ENCODE measurements around the gene RCOR1. TPM values are rescaled to one million over a fixed set of nuclear protein-coding genes. Genes with fewer than 3 reads are reported as not detected.

The RCOR1 gene
- total RNA-seq: 10 to 100 TPM in 2 of 4 donors, 1 to 10 TPM in 2; 3.3 to 40.0 (median 19.7) TPM

GRCh38 chr14:102591944-102592762, at the start of gene RCOR1:
RCOR1 (plus strand) TSS chr14:102592649; CDS start chr14:102592887, 238 bp downstream.
- H3K4me3 ChIP-seq: peak within 1 kb of the TSS; percentile 96 to 97
- DNase-seq: peak; percentile 97 to 98
- peak in 1 of 4 experiments; percentile 5 for TF ChIP-seq CTCF (IDR thresholded peaks at IDR 0.05)
- peak; percentile 78 to 80 for TF ChIP-seq POLR2A (IDR thresholded peaks at IDR 0.05)
- intact Hi-C loops (cut with DNase I; ENCODE audit: low total_unique reads): no loop called here
- peak within 1 kb of the TSS; percentile 98 for H3K27ac ChIP-seq
- H3K4me1 ChIP-seq: no peaks in the 10 kb centered on the region
- no peaks in the 10 kb centered on the region for H3K27me3 ChIP-seq
- H3K36me3 ChIP-seq: no peaks in the 10 kb centered on the region
- no peaks in the 10 kb centered on the region for H3K9me3 ChIP-seq

GRCh38 chr14:102544046-102544746, 48.3 kb upstream of the RCOR1 start:
- TF ChIP-seq POLR2A (IDR thresholded peaks at IDR 0.05) (no peak), CTCF (IDR thresholded peaks at IDR 0.05) (no peak)
- Histone ChIP-seq H3K4me1 (peaks cover 0 to 6% of the 10 kb centered on the region in 2 donors), H3K4me3 (no peak overlapping the region), H3K9me3 (no peaks in the 10 kb centered on the region), H3K27me3 (peaks cover 0 to 6% of the 10 kb centered on the region in 2 donors), H3K27ac (no peak overlapping the region), H3K36me3 (no peaks in the 10 kb centered on the region)
- DNase-seq: no peak
- intact Hi-C loops (cut with DNase I; ENCODE audit: low total_unique reads): no loop called here

- intact Hi-C loops (cut with DNase I; ENCODE audit: low total_unique reads): no loop called here
- Histone ChIP-seq H3K27me3 (peaks cover 0 to 6% of the 10 kb centered on the region in 2 donors), H3K4me1 (peaks cover 0 to 6% of the 10 kb centered on the region in 2 donors), H3K9me3 (no peaks in the 10 kb centered on the region), H3K4me3 (no peak overlapping the region), H3K27ac (no peak overlapping the region), H3K36me3 (no peaks in the 10 kb centered on the region)
- TF ChIP-seq POLR2A (IDR thresholded peaks at IDR 0.05): no peak
- TF ChIP-seq CTCF (IDR thresholded peaks at IDR 0.05): no peak
- no peak for DNase-seq
Measured at GRCh38 chr14:102544747-102545460, 47.5 kb upstream of the RCOR1 start.

- no peaks in the 10 kb centered on the region for H3K36me3 ChIP-seq
- H3K4me3 ChIP-seq: no peak overlapping the region
- no peak overlapping the region for H3K27ac ChIP-seq
- intact Hi-C loops (cut with DNase I; ENCODE audit: low total_unique reads): no loop called here
- no peaks in the 10 kb centered on the region for H3K9me3 ChIP-seq
- H3K27me3 ChIP-seq: peaks cover 0 to 6% of the 10 kb centered on the region in 2 donors
- no peak for DNase-seq
- TF ChIP-seq CTCF (IDR thresholded peaks at IDR 0.05) (no peak), POLR2A (IDR thresholded peaks at IDR 0.05) (no peak)
- peaks cover 0 to 6% of the 10 kb centered on the region in 2 donors for H3K4me1 ChIP-seq
Measured at GRCh38 chr14:102545461-102546265, 46.8 kb upstream of the RCOR1 start.
